ENCODE measurements around the gene ARF3. TPM values are rescaled to one million over a fixed set of nuclear protein-coding genes. Genes with fewer than 3 reads are reported as not detected.

ARF3 gene
- total RNA-seq, 4 donors from 2014 or later = 6.9 to 117 (median 29.7) TPM

- intact Hi-C loops (cut with DNase I; ENCODE audit: low total_unique reads) = no loop called here
- H3K27me3 ChIP-seq = peaks cover 21 to 25% of the 10 kb centered on the region in 2 donors
- TF ChIP-seq POLR2A (IDR thresholded peaks at IDR 0.05) = no peak
- no peak for TF ChIP-seq CTCF (IDR thresholded peaks at IDR 0.05)
- H3K4me3 ChIP-seq = no peak overlapping the region
- no peaks in the 10 kb centered on the region for H3K36me3 ChIP-seq
- no peaks in the 10 kb centered on the region for H3K9me3 ChIP-seq
- peaks cover 0 to 7% of the 10 kb centered on the region in 2 donors for H3K4me1 ChIP-seq
- DNase-seq = no peak
- no peak overlapping the region for H3K27ac ChIP-seq
These were observed 15.1 kb upstream of the ARF3 start for GRCh38 chr12:48972213-48972951.

- Histone ChIP-seq H3K27me3 (peaks cover 21 to 25% of the 10 kb centered on the region in 2 donors), H3K4me3 (no peak overlapping the region), H3K4me1 (peaks cover 0 to 7% of the 10 kb centered on the region in 2 donors), H3K9me3 (no peaks in the 10 kb centered on the region), H3K27ac (no peak overlapping the region), H3K36me3 (no peaks in the 10 kb centered on the region)
- TF ChIP-seq CTCF (IDR thresholded peaks at IDR 0.05) (no peak), POLR2A (IDR thresholded peaks at IDR 0.05) (no peak)
- intact Hi-C loops (cut with DNase I; ENCODE audit: low total_unique reads) = no loop called here
- DNase-seq = no peak
These were observed 13.5 kb upstream of the ARF3 start for GRCh38 chr12:48970702-48971334.

- Histone ChIP-seq H3K36me3 (no peaks in the 10 kb centered on the region), H3K27me3 (peaks cover 21 to 25% of the 10 kb centered on the region in 2 donors), H3K9me3 (no peaks in the 10 kb centered on the region), H3K4me1 (peaks cover 0 to 7% of the 10 kb centered on the region in 2 donors), H3K27ac (no peak overlapping the region), H3K4me3 (no peak overlapping the region)
- TF ChIP-seq CTCF (IDR thresholded peaks at IDR 0.05) = no peak
- DNase-seq = no peak
- intact Hi-C loops (cut with DNase I; ENCODE audit: low total_unique reads) = no loop called here
These were observed 12.8 kb upstream of the ARF3 start for GRCh38 chr12:48969833-48970701.

- H3K27ac ChIP-seq = no peak overlapping the region
- no peak overlapping the region for H3K4me3 ChIP-seq
- intact Hi-C loops (cut with DNase I; ENCODE audit: low total_unique reads) = no loop called here
- peaks cover 21 to 25% of the 10 kb centered on the region in 2 donors for H3K27me3 ChIP-seq
- peaks cover 0 to 7% of the 10 kb centered on the region in 2 donors for H3K4me1 ChIP-seq
- H3K9me3 ChIP-seq = no peaks in the 10 kb centered on the region
- DNase-seq = no peak
- TF ChIP-seq POLR2A (IDR thresholded peaks at IDR 0.05) (no peak), CTCF (IDR thresholded peaks at IDR 0.05) (no peak)
- no peaks in the 10 kb centered on the region for H3K36me3 ChIP-seq
These were observed 12.0 kb upstream of the ARF3 start for GRCh38 chr12:48969160-48969771.

All from uterus (tissue), 4 donors.